ENCODE results near the gene PDE4D. TPM values are rescaled to one million over a fixed set of nuclear protein-coding genes. Genes with fewer than 3 reads are reported as not detected.

Gene PDE4D
- total RNA-seq, 1 donor from 2014 or later, result 28.2 TPM

- POLR2A ChIA-PET, result no interaction called here
- peaks cover 28% of the 10 kb centered on the region for H3K4me1 Mint-ChIP-seq
- H3K9me3 Mint-ChIP-seq, result no peaks in the 10 kb centered on the region
Measured at GRCh38 chr5:59557572-59557971, 336.0 kb downstream of the PDE4D start.

GRCh38 chr5:59555596-59555995, 337.9 kb downstream of the PDE4D start:
- H3K27ac Mint-ChIP-seq, result no peak overlapping the region
- no peaks in the 10 kb centered on the region for H3K27me3 Mint-ChIP-seq
- peaks cover 2% of the 10 kb centered on the region for H3K36me3 Mint-ChIP-seq (ENCODE audit: low read depth)

More at GRCh38 chr5:59557572-59557971, 336.0 kb downstream of the PDE4D start:
- no peaks in the 10 kb centered on the region for H3K27me3 Mint-ChIP-seq
- H3K36me3 Mint-ChIP-seq (ENCODE audit: low read depth), result peaks cover 3% of the 10 kb centered on the region
- no peak for TF ChIP-seq CTCF (IDR thresholded peaks at IDR 0.05)
- no peak for ATAC-seq (ENCODE audit: low read depth)
- no peak overlapping the region for H3K4me3 Mint-ChIP-seq
- H3K27ac Mint-ChIP-seq, result no peak overlapping the region
- no peak for DNase-seq
- intact Hi-C loops (cut with micrococcal nuclease), result no loop called here
- CTCF ChIA-PET, result no interaction called here

GRCh38 chr5:59554501-59554900, 339.0 kb downstream of the PDE4D start:
- no peak for TF ChIP-seq CTCF (IDR thresholded peaks at IDR 0.05)
- Mint-ChIP-seq H3K4me1 (peaks cover 5% of the 10 kb centered on the region), H3K4me3 (no peak overlapping the region), H3K36me3 (ENCODE audit: low read depth) (no peaks in the 10 kb centered on the region), H3K9me3 (no peaks in the 10 kb centered on the region), H3K27ac (no peak overlapping the region), H3K27me3 (no peaks in the 10 kb centered on the region)
- no peak for ATAC-seq (ENCODE audit: low read depth)
- DNase-seq, result no peak
- CTCF ChIA-PET, result no interaction called here
- POLR2A ChIA-PET, result no interaction called here
- intact Hi-C loops (cut with micrococcal nuclease), result no loop called here

More at GRCh38 chr5:59555596-59555995, 337.9 kb downstream of the PDE4D start:
- CTCF ChIA-PET, result no interaction called here
- intact Hi-C loops (cut with micrococcal nuclease), result no loop called here
- no peak for DNase-seq
- no peak overlapping the region for H3K4me3 Mint-ChIP-seq
- H3K9me3 Mint-ChIP-seq, result no peaks in the 10 kb centered on the region
- POLR2A ChIA-PET, result no interaction called here
- no peak for ATAC-seq (ENCODE audit: low read depth)
- peaks cover 10% of the 10 kb centered on the region for H3K4me1 Mint-ChIP-seq
- no peak for TF ChIP-seq CTCF (IDR thresholded peaks at IDR 0.05)

- DNase-seq (no peak), ATAC-seq (ENCODE audit: low read depth) (no peak)
- Mint-ChIP-seq H3K9me3 (no peaks in the 10 kb centered on the region), H3K27me3 (no peaks in the 10 kb centered on the region), H3K36me3 (ENCODE audit: low read depth) (no peaks in the 10 kb centered on the region), H3K4me1 (peaks cover 5% of the 10 kb centered on the region), H3K27ac (no peak overlapping the region), H3K4me3 (no peak overlapping the region)
- TF ChIP-seq CTCF (IDR thresholded peaks at IDR 0.05), result no peak
- ChIA-PET CTCF (no interaction called here), POLR2A (no interaction called here)
- intact Hi-C loops (cut with micrococcal nuclease), result no loop called here
Measured at GRCh38 chr5:59553992-59554391, 339.5 kb downstream of the PDE4D start.

GRCh38 chr5:59548807-59549357, 344.6 kb downstream of the PDE4D start:
- Mint-ChIP-seq H3K27ac (no peak overlapping the region), H3K36me3 (ENCODE audit: low read depth) (no peaks in the 10 kb centered on the region), H3K9me3 (no peaks in the 10 kb centered on the region), H3K4me1 (peaks cover 5% of the 10 kb centered on the region), H3K27me3 (no peaks in the 10 kb centered on the region), H3K4me3 (no peak overlapping the region)
- CTCF ChIA-PET, result interaction anchor here (1.2 kb wide), 1 partner anchor 43 kb away, joined by 3 read pairs; no protein-coding TSS in a partner anchor
- ATAC-seq (ENCODE audit: low read depth), result no peak
- no peak for TF ChIP-seq CTCF (IDR thresholded peaks at IDR 0.05)
- intact Hi-C loops (cut with micrococcal nuclease), result no loop called here
- no peak for DNase-seq
- POLR2A ChIA-PET, result no interaction called here
